ENCODE measurements around the gene COX19.

COX19 gene

GRCh38 chr7:952548-953441 is 22.6 kb downstream of the COX19 start:
- TF ChIP-seq CTCF (IDR thresholded peaks at IDR 0.05; ENCODE audit: low read depth, low read length), result no peak
- no peak overlapping the region for H3K4me3 ChIP-seq (ENCODE audit: low read depth, low read length)

- no peak for TF ChIP-seq CTCF (IDR thresholded peaks at IDR 0.05; ENCODE audit: low read depth, low read length)
- no peak overlapping the region for H3K4me3 ChIP-seq (ENCODE audit: low read depth, low read length)
These were observed 23.3 kb downstream of the COX19 start for GRCh38 chr7:951881-952547.

- no peak for TF ChIP-seq CTCF (IDR thresholded peaks at IDR 0.05; ENCODE audit: low read depth, low read length)
- no peak overlapping the region for H3K4me3 ChIP-seq (ENCODE audit: low read depth, low read length)
These were observed 26.1 kb downstream of the COX19 start for GRCh38 chr7:949021-949934.

- H3K4me3 ChIP-seq (ENCODE audit: low read depth, low read length), result no peak overlapping the region
- no peak for TF ChIP-seq CTCF (IDR thresholded peaks at IDR 0.05; ENCODE audit: low read depth, low read length)
These were observed 27.7 kb downstream of the COX19 start for GRCh38 chr7:947391-948210.

- no peak for TF ChIP-seq CTCF (IDR thresholded peaks at IDR 0.05; ENCODE audit: low read depth, low read length)
- no peak overlapping the region for H3K4me3 ChIP-seq (ENCODE audit: low read depth, low read length)
These were observed 28.9 kb downstream of the COX19 start for GRCh38 chr7:946256-946996.

Measured in WI38 (cell line).